ENCODE data around the gene PKN2.
"Not testable (repeated sequence)": the region's sequence is repeated elsewhere in the genome, so short reads cannot be mapped to it uniquely, and the experiment has no call there.

PKN2 gene

DNA sequence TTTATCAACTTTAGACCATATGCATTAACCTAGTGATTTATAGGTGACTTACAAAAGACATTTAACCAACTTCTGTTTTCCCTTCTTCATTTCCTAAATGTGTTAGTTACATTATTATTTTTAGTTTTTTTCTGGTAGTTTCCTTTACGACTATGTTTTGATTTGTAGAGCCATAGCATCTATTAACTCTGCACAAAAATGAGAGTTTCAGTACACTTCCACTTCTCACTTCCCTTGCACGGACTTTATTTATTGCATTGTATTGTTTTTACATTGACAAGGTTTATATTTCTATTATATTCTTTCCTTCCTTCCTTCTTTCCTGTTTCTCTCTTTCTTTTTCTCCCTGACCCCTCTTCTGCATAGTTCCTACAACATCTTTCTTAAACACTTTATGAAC, 14.7 kb downstream of the PKN2 start:
- Histone ChIP-seq H3K36me3 (ENCODE audit: control insufficient read depth, low read length) (peaks cover 12% of the 10 kb centered on the region), H3K9me2 (replicated peaks; ENCODE audit: control insufficient read depth, low read length) (no peaks in the 10 kb centered on the region), H3K4me3 (ENCODE audit: low read length) (no peak overlapping the region), H3K4me1 (ENCODE audit: control insufficient read depth, low read length) (peaks cover 51% of the 10 kb centered on the region), H3K79me2 (ENCODE audit: control insufficient read depth, low read length) (peaks cover 94% of the 10 kb centered on the region), H4K20me1 (ENCODE audit: control insufficient read depth, insufficient read depth, low read depth, low read length) (no peaks in the 10 kb centered on the region), H3K27me3 (ENCODE audit: control insufficient read depth, low read length) (no peaks in the 10 kb centered on the region), H3K27ac (ENCODE audit: low read depth, low read length) (no peak overlapping the region), H3K4me2 (ENCODE audit: low read length) (peak overlapping the region; percentile 19), H3F3A (ENCODE audit: control insufficient read depth, insufficient read depth) (peaks cover 4% of the 10 kb centered on the region), H3K9me3 (ENCODE audit: control insufficient read depth, insufficient read depth, low read length) (no peaks in the 10 kb centered on the region)
- no peak for TF ChIP-seq EZH2phosphoT487 (IDR thresholded peaks at IDR 0.05; ENCODE audit: borderline replicate concordance, low read length)
- TF ChIP-seq, protein P1, sequence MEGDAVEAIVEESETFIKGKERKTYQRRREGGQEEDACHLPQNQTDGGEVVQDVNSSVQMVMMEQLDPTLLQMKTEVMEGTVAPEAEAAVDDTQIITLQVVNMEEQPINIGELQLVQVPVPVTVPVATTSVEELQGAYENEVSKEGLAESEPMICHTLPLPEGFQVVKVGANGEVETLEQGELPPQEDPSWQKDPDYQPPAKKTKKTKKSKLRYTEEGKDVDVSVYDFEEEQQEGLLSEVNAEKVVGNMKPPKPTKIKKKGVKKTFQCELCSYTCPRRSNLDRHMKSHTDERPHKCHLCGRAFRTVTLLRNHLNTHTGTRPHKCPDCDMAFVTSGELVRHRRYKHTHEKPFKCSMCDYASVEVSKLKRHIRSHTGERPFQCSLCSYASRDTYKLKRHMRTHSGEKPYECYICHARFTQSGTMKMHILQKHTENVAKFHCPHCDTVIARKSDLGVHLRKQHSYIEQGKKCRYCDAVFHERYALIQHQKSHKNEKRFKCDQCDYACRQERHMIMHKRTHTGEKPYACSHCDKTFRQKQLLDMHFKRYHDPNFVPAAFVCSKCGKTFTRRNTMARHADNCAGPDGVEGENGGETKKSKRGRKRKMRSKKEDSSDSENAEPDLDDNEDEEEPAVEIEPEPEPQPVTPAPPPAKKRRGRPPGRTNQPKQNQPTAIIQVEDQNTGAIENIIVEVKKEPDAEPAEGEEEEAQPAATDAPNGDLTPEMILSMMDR (IDR thresholded peaks at IDR 0.05; ENCODE audit: low read depth, low read length, poor library complexity, severe bottlenecking) = no peak

DNA sequence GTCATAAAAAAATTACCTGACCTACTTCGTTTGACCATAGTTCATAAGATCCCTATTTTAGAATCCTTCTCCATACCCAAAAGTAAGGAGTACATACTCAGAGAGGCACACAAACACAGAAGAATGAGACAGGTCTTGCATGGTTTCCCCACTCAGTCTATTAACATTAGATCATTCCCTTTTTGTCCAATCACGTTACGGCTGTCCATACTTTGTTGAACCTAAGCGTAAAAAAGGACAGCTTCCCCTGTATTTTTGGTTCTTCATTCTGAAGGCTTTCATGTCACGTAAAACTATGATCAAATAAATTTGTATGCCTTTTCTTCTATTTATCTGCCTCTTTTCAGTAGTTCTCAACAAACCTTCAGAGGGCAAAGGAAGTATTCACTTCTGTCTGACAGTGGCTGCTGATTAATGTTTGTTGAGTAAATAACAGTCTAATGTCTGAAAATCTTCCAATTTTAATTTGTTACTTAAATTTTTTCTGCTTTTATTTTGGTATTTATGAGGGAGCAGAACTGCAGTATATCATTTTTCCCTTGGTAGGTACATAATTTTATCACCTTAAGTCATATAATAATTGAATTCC, 16.4 kb downstream of the PKN2 start:
- no peak for TF ChIP-seq EZH2phosphoT487 (IDR thresholded peaks at IDR 0.05; ENCODE audit: borderline replicate concordance, low read length)
- TF ChIP-seq, protein P1 (IDR thresholded peaks at IDR 0.05; ENCODE audit: low read depth, low read length, poor library complexity, severe bottlenecking) = no peak
- peak overlapping the region; percentile 21 for H3K4me2 ChIP-seq (ENCODE audit: low read length)
- H3K4me3 ChIP-seq (ENCODE audit: low read length) = 0 out of 2 replicates have a peak overlapping the region, but pooled peaks have one; percentile 3
- peaks cover 15% of the 10 kb centered on the region for H3K36me3 ChIP-seq (ENCODE audit: control insufficient read depth, low read length)
- no peaks in the 10 kb centered on the region for H3K9me2 ChIP-seq (replicated peaks; ENCODE audit: control insufficient read depth, low read length)
- H3K79me2 ChIP-seq (ENCODE audit: control insufficient read depth, low read length) = peaks cover 93% of the 10 kb centered on the region
- H3K27me3 ChIP-seq (ENCODE audit: control insufficient read depth, low read length) = no peaks in the 10 kb centered on the region
- H3F3A ChIP-seq (ENCODE audit: control insufficient read depth, insufficient read depth) = peaks cover 4% of the 10 kb centered on the region
- no peak overlapping the region for H3K27ac ChIP-seq (ENCODE audit: low read depth, low read length)
- H4K20me1 ChIP-seq (ENCODE audit: control insufficient read depth, insufficient read depth, low read depth, low read length) = no peaks in the 10 kb centered on the region
- no peaks in the 10 kb centered on the region for H3K9me3 ChIP-seq (ENCODE audit: control insufficient read depth, insufficient read depth, low read length)
- peaks cover 51% of the 10 kb centered on the region for H3K4me1 ChIP-seq (ENCODE audit: control insufficient read depth, low read length)

DNA sequence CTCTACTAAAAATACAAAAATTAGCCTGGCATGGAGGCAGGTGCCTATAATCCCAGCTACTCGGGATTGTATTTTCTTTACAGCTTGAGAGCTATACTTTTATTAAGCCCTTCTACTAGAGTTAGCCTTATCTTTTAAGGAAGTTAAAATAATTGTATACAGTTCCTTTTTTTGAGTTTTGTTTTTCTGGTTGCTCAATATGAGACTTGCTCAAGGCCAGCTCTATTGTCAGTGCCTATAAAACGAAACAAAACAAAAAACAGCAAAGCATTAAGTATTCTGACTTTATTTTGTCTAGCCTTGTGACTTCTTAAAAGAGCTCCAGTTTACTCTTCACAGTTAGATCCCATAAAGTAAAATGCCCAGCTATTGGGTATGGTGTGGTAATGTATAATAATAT, 17.2 kb downstream of the PKN2 start:
- Histone ChIP-seq H3K79me2 (ENCODE audit: control insufficient read depth, low read length) (peaks cover 92% of the 10 kb centered on the region), H3F3A (ENCODE audit: control insufficient read depth, insufficient read depth) (peaks cover 4% of the 10 kb centered on the region), H3K4me3 (ENCODE audit: low read length) (no peak overlapping the region), H3K36me3 (ENCODE audit: control insufficient read depth, low read length) (peaks cover 18% of the 10 kb centered on the region), H3K4me1 (ENCODE audit: control insufficient read depth, low read length) (peaks cover 45% of the 10 kb centered on the region), H3K27ac (ENCODE audit: low read depth, low read length) (0 out of 2 replicates have a peak overlapping the region, but pooled peaks have one; percentile 14), H4K20me1 (ENCODE audit: control insufficient read depth, insufficient read depth, low read depth, low read length) (no peaks in the 10 kb centered on the region), H3K9me2 (replicated peaks; ENCODE audit: control insufficient read depth, low read length) (no peaks in the 10 kb centered on the region), H3K27me3 (ENCODE audit: control insufficient read depth, low read length) (no peaks in the 10 kb centered on the region), H3K9me3 (ENCODE audit: control insufficient read depth, insufficient read depth, low read length) (no peaks in the 10 kb centered on the region), H3K4me2 (ENCODE audit: low read length) (peak overlapping the region; percentile 31)
- TF ChIP-seq, protein P1 (IDR thresholded peaks at IDR 0.05; ENCODE audit: low read depth, low read length, poor library complexity, severe bottlenecking) = no peak
- TF ChIP-seq EZH2phosphoT487 (IDR thresholded peaks at IDR 0.05; ENCODE audit: borderline replicate concordance, low read length) = no peak

DNA sequence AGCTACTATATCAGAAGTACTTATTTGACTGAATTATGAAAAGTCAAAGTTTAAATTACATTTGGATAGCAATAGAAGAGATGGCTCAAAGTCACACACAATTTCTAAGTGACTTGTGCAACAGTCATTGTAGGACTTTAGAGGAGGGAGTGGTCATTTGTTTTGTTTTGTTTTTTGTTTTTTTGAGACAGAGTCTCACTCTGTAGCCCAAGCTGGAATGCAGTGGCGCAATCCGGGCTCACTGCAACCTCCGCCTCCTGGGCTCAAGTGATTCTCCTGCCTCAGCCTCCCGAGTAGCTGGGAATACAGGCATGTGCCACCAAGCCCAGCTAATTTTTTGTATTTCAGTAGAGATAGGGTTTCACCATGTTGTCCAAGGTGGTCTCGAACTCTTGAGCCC, 17.7 kb downstream of the PKN2 start:
- not testable (repeated sequence) for H3K9me3 ChIP-seq (ENCODE audit: control insufficient read depth, insufficient read depth, low read length); H3K4me3 ChIP-seq (ENCODE audit: low read length); H3K27me3 ChIP-seq (ENCODE audit: control insufficient read depth, low read length); H3K9me2 ChIP-seq (replicated peaks; ENCODE audit: control insufficient read depth, low read length); H3F3A ChIP-seq (ENCODE audit: control insufficient read depth, insufficient read depth); H3K27ac ChIP-seq (ENCODE audit: low read depth, low read length); H4K20me1 ChIP-seq (ENCODE audit: control insufficient read depth, insufficient read depth, low read depth, low read length)
- H3K4me2 ChIP-seq (ENCODE audit: low read length) = peak overlapping the region; percentile 31; the same call in 1 of the 2 replicates
- peaks cover 93% of the 10 kb centered on the region for H3K79me2 ChIP-seq (ENCODE audit: control insufficient read depth, low read length)
- peaks cover 20% of the 10 kb centered on the region for H3K36me3 ChIP-seq (ENCODE audit: control insufficient read depth, low read length)
- peaks cover 42% of the 10 kb centered on the region for H3K4me1 ChIP-seq (ENCODE audit: control insufficient read depth, low read length)
